Amygdala (tissue), 56 donors: ENCODE results near the gene KSR2.
A peak's percentile ranks its signal among the peaks of the same experiment; 100 is the strongest.

ENCODE experiments used
- DNase-seq, 56 donors: peaks; one replicate each; lab custom pipeline; 2025; lab: John Stamatoyannopoulos, UW

Gene KSR2

GRCh38 chr12:117563706-117564105 is 405.1 kb downstream of the KSR2 start:
- no peak for DNase-seq

- no peak for DNase-seq
Observed at GRCh38 chr12:117563007-117563406, 405.8 kb downstream of the KSR2 start.

GRCh38 chr12:117561990-117562389 is 406.8 kb downstream of the KSR2 start:
- no peak for DNase-seq

- no peak for DNase-seq
Observed at GRCh38 chr12:117559978-117560377, 408.8 kb downstream of the KSR2 start.

GRCh38 chr12:117555889-117556288 is 412.9 kb downstream of the KSR2 start:
- no peak for DNase-seq

- DNase-seq, result peak in 6 of 56 donors; percentile 0 to 30 (median 4)
Observed at GRCh38 chr12:117552971-117553370, 415.8 kb downstream of the KSR2 start.

- no peak for DNase-seq
Observed at GRCh38 chr12:117551665-117552064, 417.1 kb downstream of the KSR2 start.

- DNase-seq, result no peak
Observed at GRCh38 chr12:117547209-117547608, 421.6 kb downstream of the KSR2 start.

GRCh38 chr12:117545216-117545615 is 423.6 kb downstream of the KSR2 start:
- DNase-seq, result no peak

GRCh38 chr12:117540011-117540410 is 428.8 kb downstream of the KSR2 start:
- no peak for DNase-seq

GRCh38 chr12:117538926-117539325 is 429.9 kb downstream of the KSR2 start:
- DNase-seq, result no peak

- DNase-seq, result no peak
Observed at GRCh38 chr12:117538032-117538690, 430.6 kb downstream of the KSR2 start.

GRCh38 chr12:117533687-117534086 is 435.1 kb downstream of the KSR2 start:
- no peak for DNase-seq

- no peak for DNase-seq
Observed at GRCh38 chr12:117530796-117531195, 438.0 kb downstream of the KSR2 start.

GRCh38 chr12:117528538-117528937 is 440.3 kb downstream of the KSR2 start:
- no peak for DNase-seq

GRCh38 chr12:117527479-117527855 is 441.3 kb downstream of the KSR2 start:
- no peak for DNase-seq

- no peak for DNase-seq
Observed at GRCh38 chr12:117526757-117527478, 441.9 kb downstream of the KSR2 start.

GRCh38 chr12:117525766-117526165 is 443.0 kb downstream of the KSR2 start:
- no peak for DNase-seq

- DNase-seq, result no peak
Observed at GRCh38 chr12:117524806-117525205, 444.0 kb downstream of the KSR2 start.

GRCh38 chr12:117523971-117524370 is 444.8 kb downstream of the KSR2 start:
- DNase-seq, result no peak

GRCh38 chr12:117522559-117522958 is 446.2 kb downstream of the KSR2 start:
- no peak for DNase-seq

- DNase-seq, result no peak
Observed at GRCh38 chr12:117521867-117522266, 446.9 kb downstream of the KSR2 start.
